ENCODE measurements around the gene PTX3.

The PTX3 gene

DNA sequence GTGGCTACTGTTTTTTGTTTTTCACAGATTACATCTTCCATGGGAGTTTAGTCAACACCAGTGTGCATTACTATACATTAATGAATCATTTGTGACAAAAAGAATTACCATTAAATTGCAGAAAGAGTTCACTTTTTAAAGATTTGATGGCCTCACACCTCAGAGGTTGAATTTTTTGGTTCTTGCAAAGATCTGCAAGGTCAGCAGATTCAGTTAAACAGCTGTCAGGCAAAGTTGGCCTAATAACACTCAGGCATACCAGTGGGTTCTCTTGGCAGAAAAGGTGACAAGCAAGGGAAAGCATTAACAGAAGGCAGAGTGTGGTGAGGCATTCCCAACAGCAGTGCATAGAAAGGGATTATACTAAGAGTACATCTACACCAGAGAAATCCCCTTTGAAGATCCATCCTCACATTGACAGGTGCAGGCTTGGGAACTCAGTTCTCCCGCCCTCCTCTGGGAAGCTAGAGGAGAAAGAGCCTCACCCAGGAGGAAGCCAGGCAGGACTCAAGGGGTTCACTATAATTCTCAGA, 24.3 kb upstream of the PTX3 start:
- no peaks in the 10 kb centered on the region for H3K36me3 Mint-ChIP-seq
- H3K27ac Mint-ChIP-seq: no peak overlapping the region
- no peaks in the 10 kb centered on the region for H3K4me1 Mint-ChIP-seq
- peaks cover 1% of the 10 kb centered on the region for H3K27me3 Mint-ChIP-seq
- H3K4me3 Mint-ChIP-seq: no peak overlapping the region
- H3K9me3 Mint-ChIP-seq: no peaks in the 10 kb centered on the region

DNA sequence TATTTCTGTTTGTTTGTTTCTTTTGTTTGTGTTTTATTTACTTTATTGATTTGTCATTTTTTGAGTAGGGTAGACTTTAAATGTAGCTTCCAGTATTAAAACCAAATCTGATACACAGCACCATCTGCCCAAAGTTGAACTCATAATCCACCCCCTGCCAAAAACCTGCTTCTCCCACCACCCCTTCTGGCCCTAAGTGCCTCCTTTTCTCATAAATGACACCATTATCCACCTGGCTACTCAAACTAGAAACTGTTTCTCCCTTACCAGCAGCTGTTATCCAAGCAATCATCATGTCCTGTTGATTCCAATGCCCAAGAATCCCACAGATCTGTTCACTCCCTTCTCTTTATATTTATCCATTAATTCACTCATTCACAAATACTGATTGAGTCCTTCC, 21.8 kb upstream of the PTX3 start:
- Mint-ChIP-seq H3K27ac (no peak overlapping the region), H3K27me3 (peaks cover 1% of the 10 kb centered on the region), H3K9me3 (no peaks in the 10 kb centered on the region), H3K4me1 (no peaks in the 10 kb centered on the region), H3K36me3 (no peaks in the 10 kb centered on the region), H3K4me3 (no peak overlapping the region)

DNA sequence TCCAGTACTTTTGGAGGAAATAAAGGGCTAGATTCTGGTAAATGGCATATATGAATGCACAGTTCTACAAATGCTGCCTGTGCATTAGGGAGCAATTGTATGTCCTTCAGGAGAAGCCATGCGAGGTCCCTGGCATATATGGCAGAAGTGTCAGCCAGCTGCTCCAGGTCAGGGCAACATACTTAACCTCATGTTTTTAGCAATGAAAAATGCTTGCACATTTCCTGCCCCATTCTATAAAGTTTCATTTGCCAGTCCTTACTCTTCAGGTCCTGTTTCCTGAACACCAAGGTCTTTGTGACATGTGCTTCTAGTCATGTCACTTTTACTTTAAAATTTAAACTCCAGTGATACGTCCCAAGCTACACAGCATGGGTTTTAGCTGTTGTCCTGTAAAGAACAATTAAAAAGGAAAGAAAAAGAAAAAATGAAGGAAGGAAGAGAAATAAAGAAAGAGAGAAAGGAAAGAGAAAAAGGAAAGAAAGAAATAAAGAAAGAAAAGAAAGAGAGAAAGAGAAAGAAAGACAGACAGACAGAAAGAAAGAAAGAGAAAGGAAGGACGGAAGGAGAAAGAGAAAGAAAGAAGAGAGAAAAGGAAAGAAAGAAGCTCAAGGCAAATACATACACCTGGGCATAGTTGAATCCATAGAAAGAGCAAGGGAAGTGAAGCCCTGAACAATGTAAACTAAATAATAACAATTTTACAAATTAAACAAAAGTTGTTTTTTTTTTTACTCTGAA, 20.1 kb upstream of the PTX3 start:
- H3K36me3 Mint-ChIP-seq: no peaks in the 10 kb centered on the region
- no peaks in the 10 kb centered on the region for H3K4me1 Mint-ChIP-seq
- no peak overlapping the region for H3K27ac Mint-ChIP-seq
- H3K9me3 Mint-ChIP-seq: no peaks in the 10 kb centered on the region
- no peak overlapping the region for H3K4me3 Mint-ChIP-seq
- peaks cover 1% of the 10 kb centered on the region for H3K27me3 Mint-ChIP-seq

DNA sequence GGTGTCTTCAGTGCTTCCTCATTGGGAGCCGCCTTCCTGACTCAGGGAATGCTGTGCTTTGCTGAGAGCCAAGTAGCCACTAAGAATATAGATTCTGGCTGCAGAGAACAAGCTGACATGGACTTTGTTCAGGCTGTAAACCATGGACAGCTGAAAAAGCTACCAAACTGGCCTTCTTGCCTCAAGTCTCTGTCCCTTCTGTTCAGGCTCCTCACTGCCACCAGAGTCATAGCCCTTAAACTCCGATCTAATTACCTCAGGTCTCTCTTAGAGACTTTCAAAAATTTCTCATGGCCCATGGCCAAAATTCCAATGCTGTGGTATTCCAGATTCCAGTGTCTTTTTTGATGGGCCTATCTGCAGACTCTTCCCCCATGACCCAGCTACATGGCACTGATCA, 19.4 kb upstream of the PTX3 start:
- H3K4me1 Mint-ChIP-seq: no peaks in the 10 kb centered on the region
- no peaks in the 10 kb centered on the region for H3K9me3 Mint-ChIP-seq

DNA sequence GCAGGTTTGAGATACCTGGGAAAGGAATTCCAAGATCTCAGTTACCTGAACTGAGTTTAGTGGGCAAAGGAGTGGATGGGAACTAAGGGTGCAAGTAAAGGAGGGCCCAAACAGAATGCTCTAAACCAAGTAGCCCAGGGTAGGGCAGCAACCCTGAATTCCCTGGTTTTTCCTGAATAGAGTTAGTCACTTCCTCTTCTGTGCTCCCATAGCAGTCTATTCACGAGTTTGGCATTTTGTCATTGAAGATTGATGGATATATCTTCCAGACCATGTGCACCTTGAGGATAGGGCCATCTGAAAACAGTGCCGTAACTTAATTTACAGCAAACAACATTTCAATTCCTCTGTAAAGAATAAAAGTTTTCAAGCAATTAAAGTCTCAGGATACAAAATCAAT, 18.5 kb upstream of the PTX3 start:
- Mint-ChIP-seq H3K4me3 (no peak overlapping the region), H3K27me3 (peaks cover 1% of the 10 kb centered on the region), H3K4me1 (no peaks in the 10 kb centered on the region), H3K27ac (no peak overlapping the region), H3K36me3 (no peaks in the 10 kb centered on the region), H3K9me3 (no peaks in the 10 kb centered on the region)

More for the DNA sequence above, 19.4 kb upstream of the PTX3 start:
- peaks cover 1% of the 10 kb centered on the region for H3K27me3 Mint-ChIP-seq
- H3K36me3 Mint-ChIP-seq: no peaks in the 10 kb centered on the region
- H3K27ac Mint-ChIP-seq: no peak overlapping the region
- H3K4me3 Mint-ChIP-seq: no peak overlapping the region

DNA sequence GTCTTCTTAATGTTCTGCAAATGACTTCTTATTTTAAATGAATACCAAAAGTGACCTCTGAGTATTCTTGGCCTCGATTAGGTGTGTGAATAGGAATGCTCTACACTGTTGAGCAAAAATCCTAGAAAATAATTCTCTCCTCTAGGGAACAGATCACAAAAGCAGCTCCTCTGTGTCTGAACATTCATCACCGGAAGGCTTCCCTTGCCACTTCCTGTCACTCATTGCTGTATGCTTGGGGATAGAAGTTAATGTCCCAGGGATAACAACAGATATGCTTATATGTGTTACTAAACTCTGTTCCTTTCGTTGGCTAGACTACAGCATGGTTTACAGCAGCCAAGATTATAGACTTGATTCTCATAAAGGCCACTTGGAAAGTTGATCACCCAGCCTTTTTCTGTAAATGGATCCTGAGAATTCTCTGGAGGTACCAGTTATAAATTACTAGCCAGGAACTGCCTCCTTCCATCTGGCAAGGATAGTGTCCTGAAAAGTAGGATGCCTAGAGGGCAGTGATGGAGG, 16.0 kb upstream of the PTX3 start:
- no peaks in the 10 kb centered on the region for H3K4me1 Mint-ChIP-seq
- no peak overlapping the region for H3K27ac Mint-ChIP-seq
- H3K27me3 Mint-ChIP-seq: no peaks in the 10 kb centered on the region
- H3K4me3 Mint-ChIP-seq: no peak overlapping the region
- no peaks in the 10 kb centered on the region for H3K9me3 Mint-ChIP-seq
- H3K36me3 Mint-ChIP-seq: no peaks in the 10 kb centered on the region

DNA sequence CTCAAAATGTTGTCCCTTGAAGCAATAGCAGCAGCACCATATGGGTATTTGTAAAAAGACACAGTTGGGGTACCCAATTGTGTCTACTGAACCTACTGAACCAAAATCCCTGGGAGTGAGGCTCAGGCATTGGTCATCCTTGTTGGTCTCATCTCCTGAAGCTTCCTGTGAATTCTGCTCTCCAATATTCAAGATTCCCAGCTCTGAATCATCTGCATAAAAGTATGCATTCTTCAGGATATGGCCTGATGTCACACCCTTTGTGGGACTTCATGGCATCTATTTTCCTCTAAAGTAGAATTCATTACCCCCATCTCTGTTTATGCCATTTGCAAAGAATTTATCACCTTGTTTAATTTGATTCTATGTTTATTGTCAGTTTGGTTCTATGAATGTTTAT, 13.3 kb upstream of the PTX3 start:
- H3K4me1 Mint-ChIP-seq: no peaks in the 10 kb centered on the region
- H3K27me3 Mint-ChIP-seq: no peaks in the 10 kb centered on the region

DNA sequence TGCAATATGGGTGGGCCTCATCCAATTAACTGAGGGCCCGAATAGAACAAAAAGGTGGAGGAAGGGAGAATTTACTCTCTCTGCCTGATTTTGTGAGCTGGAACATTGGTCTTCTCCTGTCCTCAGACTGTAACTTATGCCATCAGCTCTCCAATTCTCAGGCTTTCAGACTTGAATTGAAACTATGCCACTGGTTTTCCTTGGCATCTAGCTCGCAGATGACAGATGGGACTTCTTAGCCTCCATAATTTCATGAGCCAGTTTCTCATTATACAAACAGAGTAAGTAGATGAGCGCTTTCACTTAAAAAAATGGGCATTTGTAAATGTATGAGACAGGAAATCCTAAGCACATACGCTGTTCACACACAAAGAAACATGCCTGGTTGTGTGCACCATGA, 8.7 kb upstream of the PTX3 start:
- Mint-ChIP-seq H3K36me3 (no peaks in the 10 kb centered on the region), H3K4me3 (no peak overlapping the region), H3K4me1 (no peaks in the 10 kb centered on the region), H3K9me3 (no peaks in the 10 kb centered on the region), H3K27ac (no peak overlapping the region), H3K27me3 (no peaks in the 10 kb centered on the region)

More for the DNA sequence above, 13.3 kb upstream of the PTX3 start:
- no peaks in the 10 kb centered on the region for H3K36me3 Mint-ChIP-seq
- H3K9me3 Mint-ChIP-seq: no peaks in the 10 kb centered on the region
- no peak overlapping the region for H3K27ac Mint-ChIP-seq
- H3K4me3 Mint-ChIP-seq: no peak overlapping the region

DNA sequence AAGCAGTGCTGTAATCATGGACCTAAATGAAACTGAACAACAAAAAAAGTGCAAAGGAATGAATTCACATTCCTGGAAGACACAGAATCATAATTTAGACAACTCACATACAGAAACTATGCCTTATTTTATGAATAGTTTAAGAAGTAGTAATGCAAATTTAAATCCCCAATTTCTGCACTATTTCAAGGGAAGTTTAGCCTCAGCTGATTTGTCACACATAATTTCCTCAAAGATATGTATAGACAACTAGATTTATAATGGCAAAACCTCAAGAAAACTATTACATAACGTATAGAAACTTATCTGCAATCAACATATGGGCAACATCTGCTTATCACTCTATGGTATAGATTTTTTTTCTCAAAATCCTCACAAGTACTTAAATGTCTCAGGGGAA, 7.8 kb upstream of the PTX3 start:
- peaks cover 3% of the 10 kb centered on the region for H3K27me3 Mint-ChIP-seq
- H3K4me1 Mint-ChIP-seq: no peaks in the 10 kb centered on the region
- H3K27ac Mint-ChIP-seq: no peak overlapping the region
- no peaks in the 10 kb centered on the region for H3K9me3 Mint-ChIP-seq
- H3K36me3 Mint-ChIP-seq: no peaks in the 10 kb centered on the region
- H3K4me3 Mint-ChIP-seq: no peak overlapping the region

DNA sequence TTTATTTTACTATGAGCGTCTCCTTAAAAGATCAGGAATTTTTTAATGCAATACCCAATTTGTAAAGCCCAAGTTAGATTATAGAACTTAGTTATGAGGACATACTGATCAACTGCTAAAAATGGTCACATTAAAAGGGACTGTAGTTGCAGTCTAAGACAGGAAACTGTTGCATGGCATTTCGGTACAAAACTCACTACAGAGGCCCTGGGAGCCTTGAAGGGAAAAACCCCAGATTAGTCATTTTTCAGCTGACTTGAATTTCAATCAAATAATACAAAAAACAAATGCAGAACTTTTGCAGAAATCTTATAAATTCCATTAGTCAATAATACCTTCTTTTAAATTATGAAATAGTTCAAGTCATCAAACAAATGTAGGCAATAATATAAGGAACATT, 6.9 kb upstream of the PTX3 start:
- no peaks in the 10 kb centered on the region for H3K36me3 Mint-ChIP-seq
- no peaks in the 10 kb centered on the region for H3K9me3 Mint-ChIP-seq
- peaks cover 7% of the 10 kb centered on the region for H3K27me3 Mint-ChIP-seq
- H3K4me3 Mint-ChIP-seq: no peak overlapping the region
- no peaks in the 10 kb centered on the region for H3K4me1 Mint-ChIP-seq
- H3K27ac Mint-ChIP-seq: no peak overlapping the region

DNA sequence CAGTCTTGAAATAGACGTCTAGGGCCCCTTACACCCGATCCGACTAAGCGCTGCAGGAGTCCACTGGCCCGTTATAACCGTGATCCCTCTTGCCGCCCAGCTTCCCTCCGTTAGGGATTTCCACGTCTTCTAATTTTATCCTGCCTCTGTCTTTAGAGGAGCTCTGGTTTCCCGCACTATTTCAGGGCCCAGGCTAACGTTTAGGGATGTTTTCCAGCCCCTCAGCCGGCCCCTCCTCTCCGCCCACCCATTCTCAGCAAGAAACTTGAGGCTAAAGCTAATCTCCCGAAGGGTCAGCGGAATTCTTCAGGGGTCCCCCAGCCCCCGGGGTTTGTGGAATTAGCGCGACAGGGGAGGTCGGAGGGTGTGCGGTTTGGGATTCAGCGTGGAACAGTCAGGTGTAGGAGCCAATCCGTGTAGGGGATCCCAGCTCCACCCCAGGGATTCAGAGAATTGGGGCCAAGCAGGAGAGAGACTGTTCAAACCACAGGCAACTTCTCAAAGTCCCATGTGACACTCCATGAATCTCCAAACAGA, 1.6 kb downstream of the PTX3 start:
- Mint-ChIP-seq H3K27ac (no peak overlapping the region), H3K4me3 (no peak overlapping the region), H3K36me3 (no peaks in the 10 kb centered on the region), H3K27me3 (peaks cover 24% of the 10 kb centered on the region), H3K9me3 (no peaks in the 10 kb centered on the region), H3K4me1 (peaks cover 8% of the 10 kb centered on the region)

DNA sequence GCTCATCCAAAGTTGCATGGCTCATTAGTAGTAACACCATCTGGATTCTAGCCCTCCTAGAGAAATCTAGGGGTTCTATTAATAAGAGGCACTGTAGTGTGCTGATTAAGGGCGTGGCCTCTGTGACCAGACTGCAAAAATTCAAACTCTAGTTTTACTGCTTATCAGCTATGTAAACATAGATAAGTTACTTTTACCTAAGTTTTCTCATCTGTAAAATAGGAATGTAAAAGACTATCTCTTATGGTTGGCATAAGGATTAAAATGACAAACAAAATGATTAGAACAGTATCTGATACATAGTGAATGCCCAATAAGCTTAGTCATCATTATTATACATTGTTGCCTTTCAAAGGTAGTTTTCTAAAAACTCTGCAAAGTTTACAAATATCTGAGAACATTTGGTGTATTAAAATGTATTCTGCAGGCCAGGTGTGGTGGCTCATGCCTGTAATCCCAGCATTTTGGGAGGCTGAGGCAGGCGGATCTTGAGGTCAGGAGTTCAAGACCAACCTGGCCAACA, 4.5 kb downstream of the PTX3 start:
- Mint-ChIP-seq H3K27me3 (peaks cover 15% of the 10 kb centered on the region), H3K4me3 (no peak overlapping the region), H3K4me1 (peaks cover 8% of the 10 kb centered on the region), H3K9me3 (no peaks in the 10 kb centered on the region), H3K27ac (no peak overlapping the region), H3K36me3 (no peaks in the 10 kb centered on the region)

DNA sequence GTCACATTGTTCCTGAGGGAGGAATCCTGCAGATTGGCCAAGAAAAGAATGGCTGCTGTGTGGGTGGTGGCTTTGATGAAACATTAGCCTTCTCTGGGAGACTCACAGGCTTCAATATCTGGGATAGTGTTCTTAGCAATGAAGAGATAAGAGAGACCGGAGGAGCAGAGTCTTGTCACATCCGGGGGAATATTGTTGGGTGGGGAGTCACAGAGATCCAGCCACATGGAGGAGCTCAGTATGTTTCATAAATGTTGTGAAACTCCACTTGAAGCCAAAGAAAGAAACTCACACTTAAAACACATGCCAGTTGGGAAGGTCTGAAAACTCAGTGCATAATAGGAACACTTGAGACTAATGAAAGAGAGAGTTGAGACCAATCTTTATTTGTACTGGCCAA, 6.1 kb downstream of the PTX3 start:
- H3K27me3 Mint-ChIP-seq: peaks cover 7% of the 10 kb centered on the region
- H3K36me3 Mint-ChIP-seq: no peaks in the 10 kb centered on the region
- H3K9me3 Mint-ChIP-seq: no peaks in the 10 kb centered on the region
- no peak overlapping the region for H3K27ac Mint-ChIP-seq
- no peak overlapping the region for H3K4me3 Mint-ChIP-seq
- no peaks in the 10 kb centered on the region for H3K4me1 Mint-ChIP-seq

DNA sequence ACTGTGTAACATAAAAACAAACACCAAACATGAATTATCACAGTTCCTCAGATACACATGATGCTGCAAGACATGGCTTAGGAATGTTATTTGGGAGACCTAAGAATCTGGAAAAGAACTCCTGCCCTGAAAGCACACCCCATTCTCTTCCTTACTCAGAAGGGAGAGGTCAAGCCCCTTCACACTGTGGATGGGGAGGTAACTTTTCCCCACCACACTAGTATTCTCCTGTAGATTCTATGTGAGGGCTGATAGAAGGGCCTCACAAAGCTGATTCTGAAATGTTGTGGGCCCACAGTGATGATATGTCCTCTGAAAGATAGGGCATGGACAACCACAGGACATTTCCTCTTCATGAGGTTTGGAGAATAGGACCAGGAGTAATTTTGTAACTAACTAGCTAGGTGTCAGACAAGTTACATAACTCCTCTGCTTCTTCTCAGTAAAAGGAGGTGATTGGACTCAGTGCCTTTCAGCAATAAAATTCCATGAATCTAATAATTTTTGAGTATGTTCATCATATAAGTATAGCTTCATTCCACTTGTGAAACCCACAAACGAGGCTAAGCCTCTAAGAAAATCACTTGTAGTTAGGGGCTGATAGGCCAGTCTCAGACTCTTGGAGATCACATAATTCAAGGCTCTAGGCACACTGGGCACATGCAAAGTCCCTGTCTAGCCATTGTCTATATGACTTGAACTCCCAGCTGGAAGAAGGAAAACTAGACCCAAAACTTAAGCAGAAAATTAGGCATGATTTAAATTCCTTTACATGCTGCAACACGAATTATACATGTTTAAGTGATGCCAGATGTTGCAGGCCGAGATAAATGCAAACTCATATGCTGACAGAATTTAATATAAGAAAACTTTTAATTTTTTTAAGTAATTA, 7.5 kb downstream of the PTX3 start:
- Mint-ChIP-seq H3K4me3 (no peak overlapping the region), H3K4me1 (no peaks in the 10 kb centered on the region), H3K9me3 (no peaks in the 10 kb centered on the region), H3K27ac (no peak overlapping the region), H3K27me3 (peaks cover 1% of the 10 kb centered on the region), H3K36me3 (no peaks in the 10 kb centered on the region)

DNA sequence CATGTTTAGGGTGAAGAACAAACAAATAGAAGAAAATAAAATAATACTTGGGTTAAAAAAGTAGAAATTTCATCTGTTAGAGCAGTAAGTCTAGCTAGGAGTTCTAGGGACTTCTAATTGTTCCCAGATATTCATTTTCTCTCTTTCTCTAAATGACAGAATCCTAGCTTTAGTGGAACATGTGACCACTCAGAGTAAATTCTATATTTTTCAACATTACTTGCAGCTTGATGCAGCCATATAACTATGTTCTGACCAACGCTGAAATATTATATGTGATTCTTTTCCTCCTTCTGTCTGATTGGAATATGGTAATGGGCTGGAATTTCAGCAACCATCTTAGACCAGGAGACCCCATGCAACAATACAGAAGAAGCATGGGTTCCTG, 8.1 kb downstream of the PTX3 start:
- no peaks in the 10 kb centered on the region for H3K27me3 Mint-ChIP-seq
- H3K4me3 Mint-ChIP-seq: no peak overlapping the region
- H3K36me3 Mint-ChIP-seq: no peaks in the 10 kb centered on the region
- H3K27ac Mint-ChIP-seq: no peak overlapping the region
- no peaks in the 10 kb centered on the region for H3K9me3 Mint-ChIP-seq
- H3K4me1 Mint-ChIP-seq: no peaks in the 10 kb centered on the region

DNA sequence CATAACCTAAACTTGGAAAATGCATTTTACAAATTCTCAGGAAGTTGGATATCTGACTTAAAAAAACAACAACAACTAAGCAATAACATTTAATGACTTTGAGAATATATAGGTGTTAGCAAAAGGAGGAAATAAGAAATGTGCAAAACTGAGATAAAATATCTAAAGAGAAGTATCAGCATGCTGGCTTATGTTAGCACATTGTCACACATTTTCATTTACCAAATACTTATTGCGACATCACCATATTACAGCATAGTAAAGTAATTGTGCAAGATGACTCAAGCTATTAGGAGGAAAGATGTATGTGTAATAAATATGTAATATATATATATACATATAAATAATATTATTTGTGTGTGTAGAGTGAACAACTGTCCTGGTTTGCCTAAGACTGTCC, 9.2 kb downstream of the PTX3 start:
- Mint-ChIP-seq H3K4me1 (no peaks in the 10 kb centered on the region), H3K9me3 (no peaks in the 10 kb centered on the region), H3K36me3 (no peaks in the 10 kb centered on the region)

More for the DNA sequence above, 9.2 kb downstream of the PTX3 start:
- no peak overlapping the region for H3K27ac Mint-ChIP-seq
- no peaks in the 10 kb centered on the region for H3K27me3 Mint-ChIP-seq
- H3K4me3 Mint-ChIP-seq: no peak overlapping the region

All from activated naive CD4-positive, alpha-beta T cell treated with anti-CD3 and anti-CD28 coated beads, Interleukin-2, amount 50 U/mL, for 24 hours (primary cell).